GM12872 (cell line): ENCODE data around the gene CHST8.

Experiments
- TF ChIP-seq, protein P1 (sequence below): IDR thresholded peaks from 3 replicates; pipeline ENCODE4 v1.5.1; 2011; ENCODE audit warnings: low read depth, mild to moderate bottlenecking, low read length, moderate library complexity; ENCODE audit not compliant: insufficient read depth

CHST8 gene

DNA sequence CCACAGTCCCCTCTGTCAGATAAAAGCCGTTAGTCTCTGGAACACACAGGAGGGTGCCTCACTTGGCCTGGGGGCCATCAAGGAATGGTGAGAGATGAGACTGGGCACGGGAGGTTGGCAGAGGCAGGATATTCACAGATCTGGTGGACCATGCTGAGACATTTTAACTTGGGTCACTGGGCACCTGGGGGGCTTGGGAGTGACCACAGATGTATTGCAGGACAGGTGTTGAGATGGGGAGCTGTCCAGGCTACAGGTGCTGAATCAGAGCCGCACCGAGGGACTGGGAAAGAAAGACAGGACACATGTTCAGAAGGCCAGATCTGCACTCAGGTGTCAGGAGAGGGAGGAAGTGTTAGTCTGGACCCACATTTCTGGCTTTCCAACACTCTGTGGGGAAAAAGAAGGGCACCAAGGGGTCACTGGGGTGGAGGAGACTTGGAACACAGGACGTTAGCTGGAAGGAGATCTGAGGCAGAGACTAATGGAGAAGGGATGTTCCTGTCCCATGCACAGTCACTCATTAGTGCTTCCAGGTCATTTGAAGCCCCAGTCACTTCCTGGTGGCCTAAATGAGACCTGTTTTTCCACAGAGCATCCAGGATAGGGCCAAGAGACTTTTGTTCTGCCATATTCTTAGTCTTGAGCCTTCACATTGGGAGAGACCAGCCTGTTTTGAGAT, 56.1 kb downstream of the CHST8 start:
- TF ChIP-seq, protein P1, sequence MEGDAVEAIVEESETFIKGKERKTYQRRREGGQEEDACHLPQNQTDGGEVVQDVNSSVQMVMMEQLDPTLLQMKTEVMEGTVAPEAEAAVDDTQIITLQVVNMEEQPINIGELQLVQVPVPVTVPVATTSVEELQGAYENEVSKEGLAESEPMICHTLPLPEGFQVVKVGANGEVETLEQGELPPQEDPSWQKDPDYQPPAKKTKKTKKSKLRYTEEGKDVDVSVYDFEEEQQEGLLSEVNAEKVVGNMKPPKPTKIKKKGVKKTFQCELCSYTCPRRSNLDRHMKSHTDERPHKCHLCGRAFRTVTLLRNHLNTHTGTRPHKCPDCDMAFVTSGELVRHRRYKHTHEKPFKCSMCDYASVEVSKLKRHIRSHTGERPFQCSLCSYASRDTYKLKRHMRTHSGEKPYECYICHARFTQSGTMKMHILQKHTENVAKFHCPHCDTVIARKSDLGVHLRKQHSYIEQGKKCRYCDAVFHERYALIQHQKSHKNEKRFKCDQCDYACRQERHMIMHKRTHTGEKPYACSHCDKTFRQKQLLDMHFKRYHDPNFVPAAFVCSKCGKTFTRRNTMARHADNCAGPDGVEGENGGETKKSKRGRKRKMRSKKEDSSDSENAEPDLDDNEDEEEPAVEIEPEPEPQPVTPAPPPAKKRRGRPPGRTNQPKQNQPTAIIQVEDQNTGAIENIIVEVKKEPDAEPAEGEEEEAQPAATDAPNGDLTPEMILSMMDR: no peak

GRCh38 chr19:33678796-33679585, 57.2 kb downstream of the CHST8 start:
- TF ChIP-seq, protein P1: no peak

GRCh38 chr19:33679696-33680095, 57.9 kb downstream of the CHST8 start:
- TF ChIP-seq, protein P1: no peak

DNA sequence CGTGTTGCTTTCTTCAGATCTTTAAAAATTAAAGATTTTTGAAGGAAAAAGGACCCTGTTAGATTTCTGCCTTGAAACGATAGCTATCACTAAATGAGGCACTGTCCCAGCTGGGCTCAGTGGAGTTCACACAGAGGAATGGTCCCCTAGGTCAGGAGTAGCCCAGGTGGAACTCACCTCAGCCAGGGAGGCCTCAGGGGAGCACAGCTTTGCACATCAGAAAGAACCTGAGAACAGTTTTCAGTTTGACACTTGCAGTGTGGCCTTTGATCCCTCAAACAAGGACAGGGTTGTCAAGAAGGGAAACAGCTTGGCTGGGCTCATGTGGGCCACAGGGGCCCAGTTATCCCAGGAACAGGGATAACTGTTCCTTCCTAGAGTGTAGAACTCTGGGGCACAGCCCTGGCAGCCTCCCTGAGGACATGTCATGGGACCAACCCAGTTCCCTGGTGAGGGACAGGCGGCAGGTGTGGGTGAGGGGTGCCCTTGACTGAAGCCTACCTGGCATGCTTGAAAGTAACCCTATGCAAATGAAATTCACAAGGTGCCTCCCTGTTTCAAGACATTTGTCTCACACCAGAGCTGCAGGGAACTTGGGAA, 59.4 kb downstream of the CHST8 start:
- TF ChIP-seq, protein P1: no peak

- TF ChIP-seq, protein P1: no peak
These were observed 62.3 kb downstream of the CHST8 start for GRCh38 chr19:33683881-33684537.

DNA sequence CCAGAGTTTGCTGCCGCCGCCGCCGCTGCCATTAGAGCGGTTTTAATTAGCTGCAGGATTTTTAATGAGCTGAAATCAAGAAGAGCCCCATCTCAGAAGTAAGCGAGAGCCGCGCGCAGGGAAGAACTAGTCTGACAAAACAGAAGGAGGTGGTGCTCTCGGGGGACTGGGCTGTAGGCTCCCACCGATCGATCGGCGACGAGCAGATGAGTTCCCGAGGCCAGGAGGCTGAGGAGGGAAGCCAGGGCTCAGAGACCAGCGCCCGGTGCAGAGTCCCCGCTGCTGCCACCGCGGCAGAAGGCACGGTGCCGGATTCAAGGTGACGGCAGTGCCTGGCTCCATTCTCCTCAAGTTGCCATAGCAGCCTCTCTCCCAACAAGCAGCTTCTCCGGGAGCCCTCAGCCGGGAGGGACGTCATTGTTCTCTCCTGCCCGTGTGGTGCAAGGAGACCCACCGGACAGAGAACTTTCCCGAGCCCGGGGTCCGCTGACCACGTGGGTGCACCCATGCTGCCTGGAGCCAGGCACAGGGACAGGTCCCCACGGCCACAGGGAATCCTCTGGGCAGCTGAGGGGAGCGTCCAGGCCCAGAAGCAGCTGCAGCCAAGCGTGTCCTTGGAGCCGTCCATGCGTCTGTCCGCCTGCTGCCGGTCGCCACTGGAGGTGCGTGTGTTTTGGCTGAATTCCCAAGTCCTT, 62.9 kb downstream of the CHST8 start:
- TF ChIP-seq, protein P1: no peak
